ENCODE data around the gene OR1A1. TPM values are rescaled to one million over a fixed set of nuclear protein-coding genes. Genes with fewer than 3 reads are reported as not detected.
"Not testable (repeated sequence)": the region's sequence is repeated elsewhere in the genome, so short reads cannot be mapped to it uniquely, and the experiment has no call there.

OR1A1 gene
- 0.08 TPM for polyA plus RNA-seq (ENCODE audit: insufficient read length)
- long read RNA-seq, donor 1: 0 reads
- long read RNA-seq, donor 2: 0 reads
- long read RNA-seq, donor 3: 0 reads
- long read RNA-seq, donor 4: 0 reads
- long read RNA-seq, donor 5: 0 reads
- long read RNA-seq, donor 6: 0 reads
- long read RNA-seq, donor 7: 0 reads
- long read RNA-seq, donor 8: 0 reads

DNA sequence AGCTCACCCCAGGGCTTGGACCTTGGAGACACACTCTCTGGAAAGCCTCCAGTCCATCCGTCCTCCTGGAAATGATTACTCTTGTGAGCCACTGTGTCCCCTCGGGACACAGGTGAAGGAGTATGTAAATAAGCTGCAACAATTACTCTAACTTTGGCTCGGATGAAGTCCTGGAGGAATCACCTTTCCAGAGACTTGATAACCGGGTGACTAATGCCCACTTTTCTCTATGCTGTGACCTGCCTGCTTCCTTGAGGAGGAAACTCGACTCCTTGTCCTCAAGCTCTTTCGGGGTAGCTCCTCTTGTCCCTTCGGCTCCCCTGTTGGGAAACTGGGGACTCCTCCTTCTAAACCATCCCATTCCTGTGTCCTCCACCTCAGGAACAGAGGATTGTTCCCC lies at the start of gene OR1A1:
Gene OR1A1 (plus strand): TSS at position 301 of the 400 bp plus-strand sequence. CDS start 7,954 bp downstream, outside the sequence.
- no peak for DNase-seq

DNA sequence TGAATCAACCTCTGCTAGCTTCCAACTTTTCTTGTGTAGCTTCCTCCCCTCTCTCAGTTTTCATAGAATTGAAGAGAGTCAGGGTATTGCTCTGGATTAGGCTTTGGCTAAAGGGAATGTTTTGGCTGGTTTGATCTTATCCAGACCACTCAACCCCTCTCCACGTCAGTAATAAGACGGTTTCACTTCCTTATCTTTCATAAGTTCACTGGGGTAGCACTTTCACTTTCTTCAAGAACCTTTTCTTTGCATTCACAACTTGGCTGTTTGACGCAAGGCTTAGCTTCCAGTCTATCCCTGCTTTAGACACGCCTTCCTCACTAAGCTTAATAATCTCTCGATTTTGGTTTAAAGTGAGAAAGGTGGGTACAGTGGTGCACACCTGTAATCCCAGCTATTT lies 39.9 kb upstream of the OR1A1 start:
- no peak for DNase-seq

DNA sequence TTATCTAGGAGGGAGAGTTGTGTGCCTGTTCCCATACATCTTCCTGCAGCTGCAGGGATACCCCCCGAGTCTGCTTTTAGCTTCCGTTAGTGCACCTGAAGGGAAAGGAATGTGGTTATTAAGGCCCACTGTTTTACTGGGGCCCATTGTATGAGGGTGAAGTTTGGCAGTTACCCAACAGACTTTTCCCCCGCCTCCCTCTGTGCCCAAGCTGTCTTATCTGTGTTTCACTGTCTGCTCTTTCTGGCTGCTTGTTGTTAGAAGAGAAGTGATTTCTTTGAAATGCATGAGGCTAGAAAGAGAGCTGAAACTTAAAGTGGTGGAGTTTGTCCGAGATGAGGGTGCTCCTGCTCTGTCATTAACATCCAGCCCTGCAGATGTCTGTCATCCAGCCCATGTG lies 17.5 kb upstream of the OR1A1 start:
- DNase-seq: no peak

- DNase-seq: no peak
Observed at GRCh38 chr17:3197219-3197618, 10.2 kb upstream of the OR1A1 start, which contains the start of gene OR1A2. TSS of gene OR1A2 (plus strand) at chr17:3197519. CDS start at chr17:3197519, 0 bp downstream.

DNA sequence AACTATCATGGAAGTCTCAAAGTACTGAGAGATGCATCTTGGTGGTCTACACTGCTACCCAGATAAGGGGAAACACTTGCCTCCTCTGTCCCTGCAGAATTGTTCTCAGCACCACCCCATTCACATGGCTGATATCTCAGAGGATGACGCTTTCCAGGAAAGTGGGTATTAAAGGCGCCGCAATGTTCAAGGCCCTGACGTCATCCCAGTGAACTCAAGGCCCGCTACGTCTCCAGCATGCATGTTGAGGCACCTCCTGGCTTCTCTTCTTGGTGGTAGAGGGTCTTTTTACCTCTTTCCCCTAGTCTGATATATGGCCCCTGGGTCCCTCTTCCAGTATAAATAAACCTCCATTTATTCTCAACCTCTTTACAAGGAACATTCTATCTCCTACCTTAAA lies 1.0 kb downstream of the OR1A1 start:
- no peak for DNase-seq

DNA sequence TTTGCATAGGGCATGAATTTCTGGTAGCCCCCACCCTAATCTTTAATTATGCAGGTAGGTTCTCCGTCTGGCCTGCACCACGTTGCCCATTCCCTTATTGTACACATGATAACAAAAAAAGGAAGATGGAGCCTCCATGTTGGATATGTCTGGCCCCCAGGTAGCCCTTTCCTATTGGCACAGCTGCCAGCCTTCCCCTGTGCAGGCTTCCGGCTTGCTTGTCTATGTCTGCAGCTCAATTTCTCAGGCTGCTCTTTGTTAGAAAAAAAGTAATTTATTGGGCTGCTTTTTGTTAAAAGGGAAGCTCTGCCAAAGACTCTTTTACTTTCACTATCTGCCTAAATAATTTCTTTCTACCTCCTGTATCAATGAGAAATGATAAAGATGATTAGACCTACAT lies 5.5 kb downstream of the OR1A1 start:
- no peak for DNase-seq

- DNase-seq: no peak
Observed at GRCh38 chr17:3213587-3213986, 6.1 kb downstream of the OR1A1 start.

DNA sequence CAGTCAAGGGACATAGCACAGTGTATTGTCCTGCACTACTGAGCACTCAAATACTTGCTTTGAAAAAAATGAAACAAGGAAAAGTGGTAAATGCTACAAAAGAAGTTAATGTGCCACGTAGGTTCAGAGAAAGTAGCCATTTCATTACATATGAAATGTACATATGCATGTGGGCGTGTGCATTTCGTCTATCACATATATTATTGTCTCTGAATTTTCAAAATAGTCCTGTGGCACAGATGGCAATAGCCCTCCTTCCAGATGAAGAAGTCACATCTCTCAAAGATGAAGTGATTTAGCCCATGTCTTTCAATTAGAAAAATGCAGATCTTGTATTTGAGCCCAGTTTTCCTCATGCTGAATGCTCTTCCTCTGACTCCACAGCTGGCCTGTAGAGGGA lies 12.5 kb downstream of the OR1A1 start:
- DNase-seq: not testable (repeated sequence)

DNA sequence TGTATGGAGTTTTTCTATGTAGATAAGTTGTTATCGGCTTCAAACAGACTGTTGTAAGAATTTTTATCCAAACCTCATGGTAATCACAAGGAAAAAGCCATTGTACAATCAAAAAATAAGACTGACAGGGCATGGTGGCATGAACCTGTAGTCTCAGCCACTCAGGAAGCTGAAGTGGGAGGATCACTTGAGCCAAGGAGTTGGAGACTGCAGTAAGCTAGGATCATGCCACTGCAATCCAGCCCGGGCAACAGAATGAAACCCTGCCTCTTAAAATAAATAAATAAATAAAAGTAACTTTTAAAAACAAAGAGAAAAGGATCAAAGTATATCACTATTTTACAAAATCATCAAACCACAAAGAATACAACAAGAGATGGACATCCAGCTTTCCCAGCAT lies 14.4 kb downstream of the OR1A1 start:
- DNase-seq: no peak

DNA sequence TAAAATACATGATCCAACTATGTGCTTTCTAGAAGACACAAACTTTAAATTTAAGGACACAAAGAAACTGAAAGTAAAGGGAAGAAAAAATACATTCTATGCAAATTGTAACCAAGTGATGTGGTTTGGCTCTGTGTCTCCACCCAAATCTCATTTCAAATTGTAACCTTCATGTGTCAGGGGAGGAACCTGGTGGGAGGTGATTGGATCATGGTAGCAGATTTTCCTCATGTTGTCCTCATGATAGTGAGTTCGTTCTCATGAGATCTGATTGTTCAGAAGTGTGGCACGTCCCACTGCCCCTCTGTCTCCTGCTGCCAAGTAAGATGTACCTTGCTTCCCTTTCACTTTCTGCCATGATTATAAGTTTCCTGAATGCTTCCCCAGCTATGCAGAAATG lies 15.0 kb downstream of the OR1A1 start:
- DNase-seq: no peak

DNA sequence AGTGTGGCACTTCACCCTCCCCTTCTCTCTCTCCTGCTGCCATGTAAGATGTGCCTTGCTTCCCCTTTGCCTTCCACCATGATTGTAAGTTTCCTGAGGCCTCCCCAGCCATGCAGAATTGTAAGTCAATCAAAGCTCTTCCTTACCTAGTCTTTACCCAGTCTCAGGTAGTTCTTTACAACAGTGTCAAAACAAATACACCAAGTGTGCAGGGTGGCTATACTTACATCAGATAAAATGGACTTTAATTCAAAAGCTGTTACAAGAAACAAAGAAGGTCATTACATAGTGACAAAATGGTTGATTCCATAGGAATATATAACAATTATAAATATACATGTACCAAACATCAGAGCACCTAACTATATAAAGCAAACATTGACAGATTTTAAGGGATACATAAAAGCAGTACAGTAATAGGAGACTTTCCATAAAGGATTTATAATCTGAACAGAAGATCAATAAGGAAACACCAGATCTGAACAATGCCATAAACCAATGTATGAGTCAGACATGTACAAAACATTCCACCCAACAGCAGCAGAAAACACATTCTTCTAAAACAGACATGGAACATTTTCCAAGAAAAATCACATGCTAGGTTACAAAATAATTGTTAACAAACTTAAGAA lies 17.4 kb downstream of the OR1A1 start:
- DNase-seq: not testable (repeated sequence)

DNA sequence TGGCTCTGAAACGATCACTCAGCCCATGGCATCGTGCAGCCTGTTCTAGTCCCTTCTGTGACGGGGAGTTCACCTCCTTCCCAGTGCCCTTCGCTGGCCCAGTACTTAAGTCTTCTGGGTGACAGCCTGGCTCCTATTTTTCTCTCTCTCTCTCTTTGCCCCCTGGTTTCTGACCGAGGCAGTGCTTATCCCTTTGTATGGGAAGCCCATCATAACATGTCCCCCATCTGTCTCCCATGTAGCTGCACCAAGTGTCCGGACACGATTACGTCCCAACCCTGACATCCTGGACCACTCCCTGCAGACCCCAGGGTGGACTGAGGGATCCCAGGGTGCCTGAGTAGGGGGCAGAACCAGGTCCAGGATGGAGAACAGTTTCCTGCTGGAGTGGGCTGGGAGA lies 24.8 kb downstream of the OR1A1 start:
- not testable (repeated sequence) for DNase-seq

- DNase-seq: not testable (repeated sequence)
Observed at GRCh38 chr17:3238685-3239084, 31.2 kb downstream of the OR1A1 start.

GRCh38 chr17:3241044-3241443 lies 33.6 kb downstream of the OR1A1 start:
- DNase-seq: not testable (repeated sequence)

GRCh38 chr17:3244841-3245240 lies 37.4 kb downstream of the OR1A1 start:
- DNase-seq: not testable (repeated sequence)

- DNase-seq: not testable (repeated sequence)
Observed at GRCh38 chr17:3249013-3249412, 41.5 kb downstream of the OR1A1 start.

DNA sequence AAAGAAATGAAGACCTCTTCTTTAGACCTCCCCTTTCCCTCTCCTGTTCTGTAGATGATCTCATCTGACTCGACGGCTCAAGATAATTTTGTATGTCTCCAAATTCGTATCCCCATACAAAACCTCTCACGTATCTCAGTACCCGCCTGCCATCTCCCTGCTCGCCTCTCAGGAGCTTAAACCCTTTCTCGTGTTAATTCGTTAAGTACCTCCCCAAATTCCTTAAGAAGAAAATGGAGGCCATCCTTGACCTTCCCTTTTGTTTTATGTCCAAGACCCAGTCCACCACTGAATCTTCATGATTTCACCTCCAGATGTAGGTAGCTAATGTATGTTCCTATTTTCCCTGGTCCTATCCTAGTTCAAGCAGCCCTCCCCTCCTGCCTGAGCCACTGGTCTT lies 49.1 kb downstream of the OR1A1 start:
- DNase-seq: no peak

- no peak for DNase-seq
Observed at GRCh38 chr17:3260163-3260562, 52.7 kb downstream of the OR1A1 start.

DNA sequence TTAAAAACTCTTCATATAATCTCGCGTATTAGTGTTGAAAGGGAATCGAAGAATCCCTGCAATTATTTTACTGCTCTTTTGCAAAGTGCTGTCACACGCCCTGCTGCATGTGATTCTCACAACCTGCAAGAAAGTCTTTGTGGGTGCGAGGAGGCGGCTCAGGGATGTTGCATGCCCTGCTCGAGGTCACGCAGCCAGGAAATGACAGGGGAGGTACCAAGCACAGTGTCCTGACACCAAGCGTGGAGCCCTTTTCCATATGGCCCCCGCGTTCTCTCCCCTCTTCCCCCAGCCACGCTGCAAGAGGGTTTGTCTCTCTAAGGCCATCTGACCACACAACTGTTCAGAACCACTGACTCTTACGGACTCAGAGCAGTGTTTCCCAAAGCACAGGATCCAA lies 53.1 kb downstream of the OR1A1 start:
- DNase-seq: no peak

Other genes starting within 250 kb of the OR1A1 start
- gene OR1D5, start 144.1 kb upstream of the OR1A1 start, polyA plus RNA-seq (ENCODE audit: insufficient read length): not detected
- 0.03 TPM for gene OR1D2, start 103.2 kb upstream of the OR1A1 start, polyA plus RNA-seq (ENCODE audit: insufficient read length)
- gene OR1G1, start 80.1 kb upstream of the OR1A1 start, polyA plus RNA-seq (ENCODE audit: insufficient read length): not detected
- gene OR1A2, start 10.1 kb upstream of the OR1A1 start, polyA plus RNA-seq (ENCODE audit: insufficient read length): not detected
- 0.08 TPM for gene OR3A1, start 90.7 kb downstream of the OR1A1 start, polyA plus RNA-seq (ENCODE audit: insufficient read length)
- 0.70 TPM for gene OR3A2, start 178.6 kb downstream of the OR1A1 start, polyA plus RNA-seq (ENCODE audit: insufficient read length)
- not detected for gene OR1E1, start 190.7 kb downstream of the OR1A1 start, polyA plus RNA-seq (ENCODE audit: insufficient read length)
- 0.10 TPM for gene OR3A3, start 203.7 kb downstream of the OR1A1 start, polyA plus RNA-seq (ENCODE audit: insufficient read length)
- gene OR1E2, start 226.2 kb downstream of the OR1A1 start, polyA plus RNA-seq (ENCODE audit: insufficient read length): not detected